ENCODE measurements around the gene SPP1.

Gene SPP1

DNA sequence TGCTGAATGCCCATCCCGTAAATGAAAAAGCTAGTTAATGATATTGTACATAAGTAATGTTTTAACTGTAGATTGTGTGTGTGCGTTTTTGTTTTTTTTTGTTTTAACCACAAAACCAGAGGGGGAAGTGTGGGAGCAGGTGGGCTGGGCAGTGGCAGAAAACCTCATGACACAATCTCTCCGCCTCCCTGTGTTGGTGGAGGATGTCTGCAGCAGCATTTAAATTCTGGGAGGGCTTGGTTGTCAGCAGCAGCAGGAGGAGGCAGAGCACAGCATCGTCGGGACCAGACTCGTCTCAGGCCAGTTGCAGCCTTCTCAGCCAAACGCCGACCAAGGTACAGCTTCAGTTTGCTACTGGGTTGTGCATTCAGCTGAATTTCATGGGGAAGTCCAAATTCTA lies at the start of gene SPP1:
SPP1 (plus strand) TSS at position 249 of the 400 bp plus-strand sequence. CDS start 1,182 bp downstream, outside the sequence.
- no peak for FAIRE-seq
- TF ChIP-seq, protein P1, sequence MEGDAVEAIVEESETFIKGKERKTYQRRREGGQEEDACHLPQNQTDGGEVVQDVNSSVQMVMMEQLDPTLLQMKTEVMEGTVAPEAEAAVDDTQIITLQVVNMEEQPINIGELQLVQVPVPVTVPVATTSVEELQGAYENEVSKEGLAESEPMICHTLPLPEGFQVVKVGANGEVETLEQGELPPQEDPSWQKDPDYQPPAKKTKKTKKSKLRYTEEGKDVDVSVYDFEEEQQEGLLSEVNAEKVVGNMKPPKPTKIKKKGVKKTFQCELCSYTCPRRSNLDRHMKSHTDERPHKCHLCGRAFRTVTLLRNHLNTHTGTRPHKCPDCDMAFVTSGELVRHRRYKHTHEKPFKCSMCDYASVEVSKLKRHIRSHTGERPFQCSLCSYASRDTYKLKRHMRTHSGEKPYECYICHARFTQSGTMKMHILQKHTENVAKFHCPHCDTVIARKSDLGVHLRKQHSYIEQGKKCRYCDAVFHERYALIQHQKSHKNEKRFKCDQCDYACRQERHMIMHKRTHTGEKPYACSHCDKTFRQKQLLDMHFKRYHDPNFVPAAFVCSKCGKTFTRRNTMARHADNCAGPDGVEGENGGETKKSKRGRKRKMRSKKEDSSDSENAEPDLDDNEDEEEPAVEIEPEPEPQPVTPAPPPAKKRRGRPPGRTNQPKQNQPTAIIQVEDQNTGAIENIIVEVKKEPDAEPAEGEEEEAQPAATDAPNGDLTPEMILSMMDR (IDR thresholded peaks at IDR 0.05; ENCODE audit: insufficient read depth, missing control alignments), result no peak
- no peak for DNase-seq (ENCODE audit: insufficient read length, low spot score)

DNA sequence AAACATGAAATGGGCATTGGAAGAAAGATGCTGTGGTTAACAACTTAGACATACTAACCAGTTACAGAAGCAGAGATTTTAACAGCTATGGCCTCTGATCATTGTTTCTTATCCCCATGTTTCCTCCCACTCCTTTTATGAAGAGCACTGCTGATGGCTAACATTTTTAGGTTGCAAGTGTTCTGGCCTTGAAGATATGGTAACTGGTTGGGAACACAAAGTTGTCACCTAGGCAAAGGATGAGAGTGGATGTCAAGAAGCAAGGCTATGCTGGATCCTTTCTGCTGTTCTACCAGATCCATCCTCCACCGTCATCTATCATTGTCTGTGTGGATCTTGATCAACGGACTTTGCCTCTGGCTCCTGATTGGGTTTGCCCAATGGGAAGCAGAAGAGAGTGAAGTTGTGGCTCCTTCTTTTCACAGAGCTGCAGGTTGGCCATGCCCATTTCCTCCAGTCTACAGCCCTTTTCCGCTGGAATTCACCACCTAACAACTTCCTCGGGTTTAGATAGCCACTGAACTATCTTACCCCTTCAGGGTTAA lies 48.9 kb upstream of the SPP1 start:
- TF ChIP-seq, protein P1 (IDR thresholded peaks at IDR 0.05; ENCODE audit: insufficient read depth, missing control alignments), result no peak
- no peak for FAIRE-seq
- no peak for DNase-seq (ENCODE audit: insufficient read length, low spot score)

DNA sequence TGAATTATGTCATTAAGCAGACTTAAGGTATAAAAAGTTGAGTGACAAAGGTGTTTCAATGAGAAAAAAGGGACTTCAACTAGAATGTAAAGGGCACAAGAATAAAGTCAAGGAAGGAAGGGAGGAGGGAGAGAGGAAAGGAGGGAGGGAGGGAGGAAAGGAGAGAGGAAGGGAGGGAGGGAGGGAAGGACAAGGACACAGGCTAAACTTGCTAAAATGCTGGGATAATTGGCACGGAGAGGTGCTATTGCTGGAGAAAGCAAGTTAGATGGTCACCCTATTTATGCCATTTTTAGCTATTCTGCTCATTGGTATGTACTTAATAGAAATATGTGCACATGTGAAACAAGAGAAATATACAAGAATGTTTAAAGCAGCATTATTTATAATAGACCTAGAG lies 44.9 kb upstream of the SPP1 start:
- DNase-seq (ENCODE audit: insufficient read length, low spot score) (no peak), FAIRE-seq (no peak)
- TF ChIP-seq, protein P1 (IDR thresholded peaks at IDR 0.05; ENCODE audit: insufficient read depth, missing control alignments), result no peak

DNA sequence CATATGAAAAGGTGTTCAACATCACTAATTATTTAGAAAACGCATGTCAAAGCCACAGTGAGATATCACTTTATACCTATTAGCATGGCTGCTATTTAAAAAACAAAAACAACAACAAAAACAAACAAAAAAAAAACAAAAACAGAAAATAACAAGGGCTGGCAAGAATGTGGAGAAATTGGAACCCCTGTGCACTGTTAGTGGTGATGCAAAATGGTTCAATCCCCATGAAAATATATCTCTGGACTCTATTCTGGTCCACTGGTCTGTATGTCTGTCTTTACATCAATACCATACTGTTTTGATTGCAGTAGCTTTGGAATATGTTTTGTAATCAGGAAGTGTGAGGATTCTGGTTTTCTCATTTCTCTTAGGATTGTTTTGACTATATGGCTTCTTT lies 43.6 kb upstream of the SPP1 start:
- no peak for DNase-seq (ENCODE audit: insufficient read length, low spot score)
- no peak for FAIRE-seq
- TF ChIP-seq, protein P1 (IDR thresholded peaks at IDR 0.05; ENCODE audit: insufficient read depth, missing control alignments), result no peak

DNA sequence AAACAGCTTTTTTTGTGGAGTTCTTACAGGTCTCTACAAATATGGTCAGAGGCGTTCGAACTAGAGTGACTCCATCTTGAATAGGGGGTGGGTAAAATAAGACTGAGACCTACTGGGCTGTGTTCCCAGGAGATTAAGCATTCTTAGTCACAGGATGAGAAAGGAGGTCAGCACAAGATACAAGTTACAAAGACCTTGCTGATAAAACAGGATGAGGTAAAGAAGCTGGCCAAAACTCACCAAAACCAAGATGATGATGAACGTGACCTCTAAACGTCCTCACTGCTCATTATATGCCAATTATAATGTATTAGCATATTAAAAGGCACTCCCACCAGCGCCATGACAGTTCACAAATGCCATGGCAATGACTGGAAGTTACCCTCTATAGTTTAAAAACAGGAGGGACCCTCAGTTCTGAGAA lies 42.8 kb upstream of the SPP1 start:
- FAIRE-seq, result no peak
- no peak for DNase-seq (ENCODE audit: insufficient read length, low spot score)

DNA sequence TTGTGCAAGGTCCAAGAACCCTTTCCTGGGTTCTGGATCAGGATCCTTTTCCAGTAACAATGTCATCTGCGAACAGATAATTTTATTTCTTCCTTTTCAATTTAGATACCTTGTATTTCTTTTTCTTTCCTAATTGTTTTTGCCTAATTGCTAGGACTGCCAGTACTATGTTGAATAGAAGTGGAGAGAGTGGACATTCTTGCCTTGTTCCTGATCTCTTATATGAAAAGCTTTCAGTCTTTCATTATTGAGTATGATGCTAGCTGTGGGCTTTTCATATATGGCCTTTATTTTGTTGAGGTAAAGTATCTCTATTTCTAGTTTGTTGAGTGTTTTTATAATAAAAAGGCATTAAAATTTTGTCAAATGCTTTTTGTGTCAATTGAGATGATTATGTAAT lies 42.2 kb upstream of the SPP1 start:
- DNase-seq (ENCODE audit: insufficient read length, low spot score), result no peak
- FAIRE-seq, result no peak
- TF ChIP-seq, protein P1 (IDR thresholded peaks at IDR 0.05; ENCODE audit: insufficient read depth, missing control alignments), result no peak

More for the DNA sequence above, 42.8 kb upstream of the SPP1 start:
- TF ChIP-seq, protein P1 (IDR thresholded peaks at IDR 0.05; ENCODE audit: insufficient read depth, missing control alignments), result no peak

DNA sequence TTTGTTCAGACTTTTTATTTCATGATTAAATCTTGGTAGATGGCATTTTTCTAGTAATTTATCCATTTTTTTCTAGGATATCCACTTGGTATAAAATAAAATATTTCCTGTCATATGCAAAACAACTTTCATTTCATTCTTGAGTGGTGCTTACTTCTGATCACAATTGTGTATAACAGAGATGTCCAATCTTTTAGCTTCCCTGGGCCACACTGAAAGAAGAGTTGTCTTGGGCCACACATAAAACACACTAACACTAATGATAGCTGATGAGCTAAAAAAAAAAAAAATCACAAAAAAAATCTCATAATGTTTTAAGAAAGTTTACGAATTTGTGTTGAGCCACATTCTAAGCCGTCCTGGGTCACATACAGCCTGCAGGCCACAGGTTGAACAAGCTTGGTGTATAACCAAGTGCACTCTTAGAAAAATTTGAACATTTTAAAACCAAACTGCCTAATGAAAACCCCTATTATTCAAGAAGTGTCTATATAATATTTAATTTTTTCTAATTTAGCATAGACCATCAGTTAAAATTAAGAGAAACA lies 41.3 kb upstream of the SPP1 start:
- FAIRE-seq, result no peak
- no peak for DNase-seq (ENCODE audit: insufficient read length, low spot score)
- TF ChIP-seq, protein P1 (IDR thresholded peaks at IDR 0.05; ENCODE audit: insufficient read depth, missing control alignments), result no peak

Data from D721Med (cell line).